GM18499 (cell line): ENCODE data around the gene S100A6.

Experiments
- ATAC-seq: cut with Tn5 transposase; IDR thresholded peaks from one replicate; pipeline ENCODE4 v1.9.1; 2021; ENCODE audit warnings: moderate number of reproducible peaks; ENCODE audit not compliant: insufficient read depth, unreplicated experiment

S100A6 gene

DNA sequence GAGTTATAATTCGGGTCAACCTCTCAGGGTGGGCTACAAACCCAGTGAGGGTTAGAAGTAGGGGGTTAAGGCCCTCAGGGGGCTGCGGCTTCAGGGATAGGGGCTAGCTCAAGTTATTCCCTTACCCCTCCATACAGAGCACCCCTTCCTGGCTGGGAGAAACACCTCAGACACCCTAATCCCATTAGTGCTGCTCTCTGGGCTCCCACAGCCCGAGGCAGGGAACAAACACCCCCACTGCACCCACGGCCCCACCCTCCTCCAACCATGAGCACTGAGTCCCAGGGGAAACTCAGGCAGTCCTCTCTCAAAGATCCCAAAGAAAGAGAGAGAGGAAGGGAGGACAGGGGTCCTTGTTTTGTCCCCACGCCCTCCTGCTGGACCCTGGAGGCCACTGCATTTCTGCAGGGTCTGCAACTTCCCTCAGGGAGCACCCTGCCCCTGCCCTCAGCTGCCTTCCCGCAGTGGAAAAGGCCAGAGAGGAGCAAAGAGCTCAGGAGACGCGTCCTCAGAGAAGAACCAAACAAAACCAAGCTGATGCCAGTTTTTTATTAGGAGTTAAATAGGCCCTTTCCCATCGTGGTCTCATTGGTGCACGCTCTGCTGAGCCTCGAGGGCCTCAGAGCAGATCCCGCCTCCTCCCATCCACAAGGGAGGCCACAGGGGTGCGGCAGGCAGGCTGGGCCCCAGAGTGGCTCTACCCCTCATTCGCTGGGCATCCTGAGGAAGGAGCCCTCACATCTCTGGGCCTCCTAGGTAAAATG is 11.2 kb upstream of the S100A6 start:
- no peak for ATAC-seq

DNA sequence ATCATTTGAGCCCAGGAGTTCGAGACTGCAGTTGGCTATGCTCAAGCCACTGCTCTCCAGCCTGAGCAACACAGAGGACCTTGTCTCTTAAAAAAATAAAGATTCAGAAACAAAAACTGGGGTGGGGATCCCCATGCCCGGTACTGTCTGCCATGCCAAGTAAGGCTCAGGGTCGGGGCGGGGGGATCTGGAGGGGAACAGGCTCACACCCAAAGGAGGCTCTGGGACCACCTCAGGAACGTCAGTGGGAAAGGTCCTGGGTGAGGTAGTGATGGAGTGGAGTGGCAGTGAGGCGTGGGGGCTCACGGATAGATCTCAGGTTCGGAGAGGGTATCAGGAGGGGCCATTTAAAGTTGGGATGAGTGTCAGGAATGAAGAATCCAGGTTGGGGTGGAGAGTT is 10.6 kb upstream of the S100A6 start:
- no peak for ATAC-seq

DNA sequence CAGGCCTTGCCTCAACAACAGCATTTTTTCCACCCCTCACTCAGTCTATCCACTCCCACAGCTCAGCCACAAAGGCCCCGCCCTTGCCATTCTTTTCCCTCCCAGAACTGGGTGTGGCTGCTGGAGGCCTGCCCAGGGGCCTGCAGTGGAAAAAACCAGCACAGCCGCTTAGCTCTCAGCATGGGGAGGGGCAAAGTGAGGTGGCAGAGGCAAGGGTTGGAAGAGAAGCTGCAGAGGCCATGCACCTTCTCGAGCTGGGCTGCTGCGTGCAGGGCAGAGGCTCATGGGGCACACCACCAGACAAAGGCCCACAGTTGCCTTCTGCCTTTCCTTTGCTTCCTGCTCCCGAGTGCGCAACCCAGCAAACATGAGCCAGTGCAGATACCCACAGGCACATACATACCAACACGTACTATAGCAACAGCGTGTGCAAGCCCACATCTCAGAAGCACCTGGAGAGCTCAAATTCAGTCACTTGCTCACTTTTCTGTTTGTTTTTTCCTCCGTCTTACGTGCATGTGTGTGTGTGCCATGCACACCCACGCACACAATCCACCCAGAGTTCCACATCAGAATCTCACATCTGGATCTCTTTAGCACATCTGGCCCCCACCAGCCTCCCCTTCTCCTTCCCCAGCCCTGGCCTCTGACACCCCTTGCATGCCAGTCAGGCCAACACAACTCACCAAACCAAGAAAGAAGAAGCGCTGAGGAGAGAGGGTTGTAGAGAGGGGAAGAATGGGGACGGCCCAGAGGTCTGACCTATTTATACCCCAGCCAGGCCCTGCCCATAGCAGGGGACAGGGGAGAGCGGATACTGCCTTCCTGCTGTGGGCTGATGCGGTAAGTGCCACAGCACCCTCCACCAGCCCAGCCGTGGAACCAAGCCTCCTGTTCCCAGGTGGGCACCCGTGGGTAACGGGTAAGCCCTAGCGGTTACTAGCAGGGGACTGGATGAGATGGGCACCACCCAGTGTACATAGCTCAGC is 9.6 kb upstream of the S100A6 start, which contains the start of gene S100A4:
TSS of gene S100A4 (minus strand) at position 740 of the 989 bp plus-strand sequence. CDS start 1,012 bp downstream, outside the sequence.
- ATAC-seq = no peak

DNA sequence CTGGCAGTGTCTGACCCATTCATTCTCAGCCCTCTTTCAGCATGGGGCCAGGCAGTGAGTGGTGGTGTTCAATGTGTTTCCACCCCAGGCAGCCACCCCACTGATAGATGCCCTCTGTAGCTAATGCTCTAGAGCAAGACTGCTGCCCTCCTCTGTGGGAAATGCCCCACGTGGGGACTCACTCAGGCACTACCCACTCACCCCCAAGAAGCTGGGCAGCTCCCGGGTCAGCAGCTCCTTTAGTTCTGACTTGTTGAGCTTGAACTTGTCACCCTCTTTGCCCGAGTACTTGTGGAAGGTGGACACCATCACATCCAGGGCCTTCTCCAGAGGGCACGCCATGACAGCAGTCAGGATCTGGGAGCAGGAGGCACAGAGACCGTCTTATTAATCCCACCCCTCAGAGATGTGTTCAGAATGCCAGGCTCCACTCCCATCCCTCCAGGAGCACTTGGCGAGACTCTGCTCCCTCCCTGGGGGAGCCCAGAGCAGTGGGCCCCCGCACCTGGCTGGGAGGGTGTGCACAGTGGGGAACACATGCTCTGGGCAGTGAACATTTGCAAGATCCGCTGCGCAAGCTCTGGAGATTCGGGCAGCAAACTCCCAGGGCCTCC is 8.8 kb upstream of the S100A6 start:
- ATAC-seq = no peak

DNA sequence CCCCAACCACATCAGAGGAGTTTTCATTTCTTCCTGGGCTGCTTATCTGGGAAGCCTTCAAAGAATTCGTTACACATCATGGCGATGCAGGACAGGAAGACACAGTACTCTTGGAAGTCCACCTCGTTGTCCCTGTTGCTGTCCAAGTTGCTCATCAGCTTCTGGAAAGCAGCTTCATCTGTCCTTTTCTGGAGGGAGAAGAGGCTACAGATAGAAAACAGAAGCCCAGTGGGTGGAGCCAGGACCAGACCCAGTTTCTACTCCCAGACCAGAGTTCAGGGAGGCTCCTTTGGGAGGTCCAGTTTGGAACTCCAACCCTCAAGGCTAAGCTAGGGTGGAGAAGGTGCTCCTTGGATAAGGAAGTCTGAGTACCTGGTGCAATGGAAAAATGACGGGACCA is 7.9 kb upstream of the S100A6 start:
- ATAC-seq = no peak

DNA sequence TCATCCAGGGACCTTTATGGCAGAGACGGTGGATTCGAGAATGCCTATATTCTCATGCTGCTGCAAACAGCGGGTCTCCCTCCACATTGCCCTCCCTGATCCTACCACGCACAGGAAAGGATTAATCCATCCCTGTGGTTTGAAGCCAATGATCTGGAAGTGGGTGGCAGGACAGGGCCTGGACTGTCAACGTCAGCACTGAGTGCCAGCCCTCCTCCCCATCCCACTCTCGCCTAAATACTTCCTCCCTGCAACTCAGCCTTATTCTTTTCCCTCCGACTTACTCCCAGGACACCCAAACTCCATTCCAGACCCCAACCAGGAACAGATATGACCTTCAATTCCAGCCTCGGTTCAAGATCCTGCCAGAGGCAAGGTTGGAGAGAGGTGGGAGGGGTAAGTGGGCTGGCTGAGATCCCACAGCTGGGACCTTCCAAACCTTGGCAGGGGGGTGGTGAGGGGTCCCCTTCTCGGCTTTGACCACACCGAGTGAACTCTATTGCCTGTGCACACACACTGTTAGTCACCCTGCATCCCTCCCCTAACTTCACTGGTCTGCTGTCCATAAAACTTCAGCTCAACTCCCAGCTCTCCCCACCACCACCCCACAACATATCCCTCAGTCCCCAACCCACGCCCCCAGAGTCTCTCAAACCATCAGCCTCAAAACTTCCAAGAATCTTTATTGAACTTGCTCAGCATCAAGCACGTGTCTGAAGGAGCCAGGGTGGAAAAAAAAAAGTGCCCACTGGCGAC is 7.3 kb upstream of the S100A6 start:
- ATAC-seq = no peak

GRCh38 chr1:153541641-153542590 is 6.1 kb upstream of the S100A6 start:
- ATAC-seq = no peak

DNA sequence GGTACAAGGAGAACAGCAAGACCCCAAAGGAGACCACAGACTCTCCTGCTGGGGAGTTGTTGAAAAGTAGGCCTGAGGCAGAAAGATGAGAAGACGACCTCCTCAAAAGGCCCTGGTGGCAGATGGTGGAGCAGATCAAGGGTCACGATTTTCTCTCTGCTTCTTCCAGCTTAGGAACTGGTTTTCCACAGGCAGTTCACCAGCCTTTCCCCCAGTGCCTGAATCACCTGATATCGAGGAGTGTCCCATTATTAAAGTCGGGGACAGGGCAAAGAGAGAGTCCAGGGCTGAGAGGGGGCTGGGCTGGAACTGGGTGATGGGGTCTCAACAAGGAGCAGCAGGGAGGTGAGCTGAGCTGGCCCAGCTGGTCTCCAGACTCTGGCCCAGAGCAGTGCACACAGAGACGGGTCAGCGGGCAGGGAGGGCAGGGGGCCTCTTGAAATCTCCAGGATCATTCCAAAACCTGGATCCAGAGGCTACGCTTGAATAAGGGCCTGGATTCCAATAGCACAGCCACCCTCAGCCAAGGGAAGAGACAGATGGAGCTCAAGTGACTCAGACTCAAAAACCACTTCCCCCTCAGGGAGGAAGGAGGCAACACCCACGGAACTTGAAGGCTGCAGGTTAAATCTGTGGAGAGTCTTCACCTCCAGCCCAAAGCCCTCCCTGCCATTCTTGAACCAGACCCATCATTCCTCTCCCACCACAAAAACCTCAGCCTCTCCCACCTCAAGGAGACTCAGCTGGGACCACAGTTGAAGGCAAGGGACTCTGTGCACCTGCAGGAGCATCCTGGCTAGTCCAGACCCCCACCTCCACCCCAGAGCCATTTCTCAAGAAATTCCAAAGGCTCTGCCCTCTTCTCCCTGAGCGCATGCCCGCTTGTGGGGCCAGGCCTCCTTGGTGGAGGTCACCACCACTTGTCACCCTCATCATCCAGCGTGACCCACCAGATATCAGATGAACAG is 4.9 kb upstream of the S100A6 start, which contains the start of gene S100A5:
TSS of gene S100A5 (minus strand) at position 541 of the 968 bp plus-strand sequence. CDS start 743 bp downstream, outside the sequence.
- ATAC-seq = no peak

GRCh38 chr1:153539395-153540093 is 3.8 kb upstream of the S100A6 start:
- ATAC-seq = no peak

GRCh38 chr1:153538315-153538821 is 2.6 kb upstream of the S100A6 start:
- no peak for ATAC-seq

- no peak for ATAC-seq
These were observed 1.6 kb upstream of the S100A6 start for GRCh38 chr1:153537376-153537730.

DNA sequence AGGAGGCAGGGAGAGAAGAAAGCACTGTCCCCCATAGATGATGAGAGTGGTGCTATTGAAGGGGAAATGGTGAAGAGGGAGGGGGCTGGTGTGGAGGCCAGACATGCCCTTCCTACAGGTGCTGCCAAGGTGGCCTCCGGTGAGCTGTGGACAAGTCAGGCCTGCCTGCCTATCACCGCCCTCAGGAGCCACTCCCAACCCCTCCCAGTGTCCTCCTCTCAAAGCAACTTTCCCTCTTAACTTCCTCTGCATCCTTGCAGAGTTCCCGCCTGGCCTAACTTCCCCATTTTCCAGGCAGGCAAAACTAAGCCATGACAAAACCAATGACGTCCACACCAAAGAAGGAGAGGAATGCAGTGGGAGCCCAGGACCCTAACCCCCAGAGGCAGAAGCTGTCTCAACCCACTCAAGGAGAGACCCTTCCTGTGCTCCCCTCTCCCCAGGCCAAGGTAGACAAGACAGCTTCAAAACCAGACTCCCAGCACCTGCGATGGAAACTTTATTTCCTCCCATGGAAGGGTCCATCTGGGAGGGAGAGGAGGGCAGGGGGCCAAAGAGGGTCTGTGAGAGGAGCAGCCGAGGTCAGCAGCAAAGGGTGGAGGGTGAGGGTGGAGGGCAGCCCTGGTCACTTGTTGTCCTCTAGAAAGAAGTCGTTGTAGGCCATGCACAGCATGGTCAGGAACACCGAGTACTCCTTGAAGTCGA is 1.0 kb upstream of the S100A6 start:
- ATAC-seq = no peak

DNA sequence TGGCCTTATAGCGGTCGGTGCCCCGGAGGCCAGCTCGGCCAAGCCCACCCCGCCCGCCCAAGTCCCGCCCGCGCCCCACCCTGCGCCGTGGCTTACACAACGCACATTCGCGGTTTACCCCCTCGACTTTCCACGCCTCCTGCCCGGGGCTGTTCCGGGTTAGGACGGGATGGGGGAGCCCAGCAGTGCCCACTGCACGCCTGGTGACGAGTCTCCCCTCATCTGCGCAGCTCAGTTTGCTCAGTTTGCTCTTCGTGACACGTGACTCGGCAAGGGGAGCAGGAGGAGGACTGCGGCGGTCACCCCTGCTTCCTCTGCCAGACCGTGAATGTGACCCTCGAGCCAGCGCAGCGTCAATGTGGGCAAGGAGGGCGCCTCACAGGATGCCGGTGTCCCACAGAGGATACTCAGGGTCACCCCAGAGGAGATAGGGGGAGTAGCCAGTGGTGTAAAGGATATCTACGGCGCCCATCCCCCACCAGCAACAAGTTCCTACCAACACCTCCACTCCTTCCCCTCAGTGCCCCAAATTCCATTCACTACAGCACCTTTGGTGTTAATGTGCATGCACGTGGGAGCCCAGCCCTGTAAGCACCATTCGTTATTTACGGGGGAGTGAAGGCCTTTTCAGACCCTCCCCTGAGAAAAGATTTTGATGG is 350 bp upstream of the S100A6 start:
- no peak for ATAC-seq

DNA sequence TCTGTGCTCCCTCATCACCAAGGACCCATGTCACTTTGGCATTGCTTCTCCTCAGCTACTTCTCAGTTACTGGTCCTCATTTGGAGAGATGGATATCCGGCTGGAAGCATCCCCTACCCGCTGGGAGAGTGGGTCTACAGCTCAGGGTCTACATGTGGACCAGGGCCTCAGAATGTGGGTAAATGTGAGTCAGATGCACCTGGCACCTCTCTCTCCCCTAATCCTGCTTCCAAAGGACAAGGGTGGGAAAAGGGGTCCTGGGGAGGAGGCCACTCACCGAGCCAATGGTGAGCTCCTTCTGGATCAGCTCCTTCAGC is 908 bp downstream of the S100A6 start:
- ATAC-seq = no peak

GRCh38 chr1:153534226-153534924 is 1.4 kb downstream of the S100A6 start:
- ATAC-seq = no peak
